ENCODE data around the gene PREX1.

Gene PREX1

DNA sequence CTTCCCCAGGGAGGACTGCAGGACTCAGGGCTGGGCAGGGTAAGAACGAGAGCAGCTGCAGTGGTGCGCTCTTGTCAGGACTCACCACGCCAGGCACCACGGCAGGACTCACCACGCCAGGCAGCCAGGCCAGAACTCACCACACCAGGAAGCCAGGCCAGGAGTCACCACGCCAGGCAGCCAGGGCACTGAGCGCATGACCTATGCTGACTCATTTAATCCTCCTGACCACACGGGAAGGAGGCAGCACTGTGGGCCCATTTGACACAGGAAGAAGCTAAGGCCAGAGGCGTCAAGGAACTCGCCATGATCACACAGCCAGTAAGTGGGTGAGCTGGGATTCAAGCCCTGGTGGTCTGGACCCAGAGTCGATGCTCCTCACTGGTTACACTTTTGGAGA lies 189.3 kb downstream of the PREX1 start:
- no peak overlapping the region for H3K27ac ChIP-seq
- no peak overlapping the region for H2AFZ ChIP-seq (ENCODE audit: low read depth)
- no peaks in the 10 kb centered on the region for H4K20me1 ChIP-seq (ENCODE audit: insufficient read depth)
- no peak overlapping the region for H3K4me2 ChIP-seq
- H3K27me3 ChIP-seq (ENCODE audit: insufficient read depth, low read depth) = peaks cover 6% of the 10 kb centered on the region; the same call in 1 of the 2 replicates
- no peaks in the 10 kb centered on the region for H3K36me3 ChIP-seq (ENCODE audit: insufficient read depth)
- H3K4me3 ChIP-seq (IDR thresholded peaks at IDR 0.05; ENCODE audit: insufficient read depth, low read depth, low read length) = no peak overlapping the region
- H3K9ac ChIP-seq = no peak overlapping the region
- H3K4me1 ChIP-seq (ENCODE audit: low read depth, poor library complexity, severe bottlenecking) = no peaks in the 10 kb centered on the region
- H3K79me2 ChIP-seq (ENCODE audit: insufficient read depth, low read depth) = no peaks in the 10 kb centered on the region
- TF ChIP-seq CTCF (conservative IDR thresholded peaks at IDR 0.05; ENCODE audit: low read depth, low read length) = no peak

DNA sequence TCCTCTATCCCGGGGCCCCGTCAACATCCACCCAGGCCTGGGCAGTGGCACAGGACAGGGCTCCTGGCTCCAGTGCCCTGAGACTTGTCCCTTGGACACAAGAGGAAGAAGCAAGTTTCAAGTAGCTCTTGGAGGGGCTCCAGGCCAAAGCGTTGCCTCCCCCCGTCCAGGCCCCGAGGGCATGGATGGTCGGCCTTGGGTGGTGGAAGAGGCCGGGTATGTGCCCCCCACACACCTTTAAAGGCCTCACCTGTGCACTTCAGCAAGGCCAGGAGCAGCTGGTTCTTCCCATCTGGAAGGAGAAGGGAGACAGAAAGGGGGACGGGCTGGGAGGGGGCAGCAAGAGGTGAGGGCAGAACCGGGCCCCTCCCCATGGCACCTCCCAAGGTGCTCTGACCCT lies 190.3 kb downstream of the PREX1 start:
- Histone ChIP-seq H3K27me3 (ENCODE audit: insufficient read depth, low read depth) (peaks cover 15% of the 10 kb centered on the region; the same call in 1 of the 2 replicates), H3K36me3 (ENCODE audit: insufficient read depth) (no peaks in the 10 kb centered on the region), H3K27ac (no peak overlapping the region), H4K20me1 (ENCODE audit: insufficient read depth) (no peaks in the 10 kb centered on the region), H3K4me2 (no peak overlapping the region), H3K79me2 (ENCODE audit: insufficient read depth, low read depth) (no peaks in the 10 kb centered on the region), H3K4me3 (IDR thresholded peaks at IDR 0.05; ENCODE audit: insufficient read depth, low read depth, low read length) (no peak overlapping the region), H3K9ac (no peak overlapping the region), H3K4me1 (ENCODE audit: low read depth, poor library complexity, severe bottlenecking) (no peaks in the 10 kb centered on the region), H2AFZ (ENCODE audit: low read depth) (no peak overlapping the region)
- no peak for TF ChIP-seq CTCF (conservative IDR thresholded peaks at IDR 0.05; ENCODE audit: low read depth, low read length)

GRCh38 chr20:48636301-48636700 lies 191.5 kb downstream of the PREX1 start:
- TF ChIP-seq CTCF (conservative IDR thresholded peaks at IDR 0.05; ENCODE audit: low read depth, low read length) = no peak
- H3K4me3 ChIP-seq (IDR thresholded peaks at IDR 0.05; ENCODE audit: insufficient read depth, low read depth, low read length) = no peak overlapping the region
- H4K20me1 ChIP-seq (ENCODE audit: insufficient read depth) = no peaks in the 10 kb centered on the region
- H3K79me2 ChIP-seq (ENCODE audit: insufficient read depth, low read depth) = no peaks in the 10 kb centered on the region
- H3K9ac ChIP-seq = no peak overlapping the region
- no peak overlapping the region for H3K4me2 ChIP-seq
- peaks cover 19% of the 10 kb centered on the region; the same call in 1 of the 2 replicates for H3K27me3 ChIP-seq (ENCODE audit: insufficient read depth, low read depth)
- H2AFZ ChIP-seq (ENCODE audit: low read depth) = no peak overlapping the region
- H3K36me3 ChIP-seq (ENCODE audit: insufficient read depth) = no peaks in the 10 kb centered on the region
- H3K4me1 ChIP-seq (ENCODE audit: low read depth, poor library complexity, severe bottlenecking) = no peaks in the 10 kb centered on the region
- H3K27ac ChIP-seq = no peak overlapping the region

- Histone ChIP-seq H4K20me1 (ENCODE audit: insufficient read depth) (no peaks in the 10 kb centered on the region), H2AFZ (ENCODE audit: low read depth) (no peak overlapping the region), H3K27ac (no peak overlapping the region), H3K79me2 (ENCODE audit: insufficient read depth, low read depth) (no peaks in the 10 kb centered on the region), H3K36me3 (ENCODE audit: insufficient read depth) (no peaks in the 10 kb centered on the region), H3K4me2 (no peak overlapping the region), H3K27me3 (ENCODE audit: insufficient read depth, low read depth) (peaks cover 24% of the 10 kb centered on the region; the same call in 1 of the 2 replicates), H3K4me3 (IDR thresholded peaks at IDR 0.05; ENCODE audit: insufficient read depth, low read depth, low read length) (no peak overlapping the region), H3K4me1 (ENCODE audit: low read depth, poor library complexity, severe bottlenecking) (no peaks in the 10 kb centered on the region), H3K9ac (no peak overlapping the region)
- TF ChIP-seq CTCF (conservative IDR thresholded peaks at IDR 0.05; ENCODE audit: low read depth, low read length) = peak; percentile 82
Observed at GRCh38 chr20:48635791-48636267, 192.0 kb downstream of the PREX1 start.
